Kidney tubule cell (primary cell): ENCODE data around the gene GADL1.

Source experiments
- DNase-seq: peaks from one replicate; pipeline ENCODE4 v3.0.0-alpha.2; 2018; ENCODE audit warnings: low spot score

The GADL1 gene

GRCh38 chr3:30810625-30811024 is 83.8 kb downstream of the GADL1 start:
- no peak for DNase-seq

DNA sequence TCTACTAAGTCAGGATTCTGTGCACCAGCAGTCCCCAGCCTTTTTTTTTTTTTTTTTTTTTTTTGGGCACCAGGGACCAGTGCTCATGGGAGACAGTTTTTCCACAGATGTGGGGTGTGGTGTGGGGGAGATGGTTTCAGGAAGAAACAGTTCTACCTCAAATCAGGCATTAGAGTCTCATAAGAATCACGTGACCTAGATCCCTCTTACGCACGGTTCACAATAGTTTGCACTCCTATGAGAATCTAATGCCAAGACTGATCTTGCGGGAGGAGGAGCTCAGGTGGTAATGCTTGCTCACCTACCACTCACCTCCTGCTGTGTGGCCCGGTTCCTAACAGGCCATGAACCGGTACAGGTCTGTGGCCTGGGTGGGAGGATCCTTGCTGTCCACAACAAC is 88.8 kb downstream of the GADL1 start:
- DNase-seq: no peak

GRCh38 chr3:30804984-30805383 is 89.5 kb downstream of the GADL1 start:
- DNase-seq: no peak

DNA sequence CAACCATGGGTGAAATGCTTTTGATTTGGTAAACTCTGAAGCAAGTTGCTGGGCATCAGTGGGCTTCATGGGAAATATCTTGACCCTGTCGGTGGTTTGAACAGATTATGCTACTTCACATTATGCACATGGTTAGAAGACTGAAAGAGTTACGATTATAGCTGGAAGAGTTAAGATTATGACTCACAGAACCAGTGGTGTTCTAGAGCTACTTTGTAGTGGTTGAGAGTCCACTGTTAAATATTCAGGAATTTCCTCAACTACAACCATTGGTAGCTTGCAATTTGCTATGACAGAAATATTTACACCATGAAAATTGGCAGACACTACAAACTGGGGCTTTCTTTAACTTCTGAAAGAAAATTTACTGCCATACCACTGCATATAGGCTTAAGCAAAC is 99.3 kb downstream of the GADL1 start:
- DNase-seq: no peak

DNA sequence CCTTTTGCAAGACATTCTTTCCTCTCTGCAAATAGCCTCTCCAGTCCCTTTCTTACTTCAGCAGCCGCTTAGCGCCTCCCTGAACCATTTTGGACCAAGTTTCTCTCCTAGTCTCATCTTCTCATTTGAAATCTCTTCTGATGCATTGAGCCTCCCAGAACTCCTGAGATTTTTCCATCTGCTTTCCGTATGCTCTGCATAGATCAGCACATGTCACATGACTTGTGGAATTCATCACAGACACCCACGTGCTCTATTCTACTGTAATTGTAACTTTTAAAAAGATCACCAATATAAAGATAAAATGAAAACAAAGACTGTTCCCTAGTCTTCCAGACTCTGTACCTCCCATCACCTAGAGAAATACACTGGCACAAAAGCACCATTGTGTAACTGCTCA is 100.7 kb downstream of the GADL1 start:
- no peak for DNase-seq

GRCh38 chr3:30790150-30790549 is 104.3 kb downstream of the GADL1 start:
- DNase-seq: no peak

- DNase-seq: no peak
Observed at GRCh38 chr3:30786365-30786764, 108.1 kb downstream of the GADL1 start.

DNA sequence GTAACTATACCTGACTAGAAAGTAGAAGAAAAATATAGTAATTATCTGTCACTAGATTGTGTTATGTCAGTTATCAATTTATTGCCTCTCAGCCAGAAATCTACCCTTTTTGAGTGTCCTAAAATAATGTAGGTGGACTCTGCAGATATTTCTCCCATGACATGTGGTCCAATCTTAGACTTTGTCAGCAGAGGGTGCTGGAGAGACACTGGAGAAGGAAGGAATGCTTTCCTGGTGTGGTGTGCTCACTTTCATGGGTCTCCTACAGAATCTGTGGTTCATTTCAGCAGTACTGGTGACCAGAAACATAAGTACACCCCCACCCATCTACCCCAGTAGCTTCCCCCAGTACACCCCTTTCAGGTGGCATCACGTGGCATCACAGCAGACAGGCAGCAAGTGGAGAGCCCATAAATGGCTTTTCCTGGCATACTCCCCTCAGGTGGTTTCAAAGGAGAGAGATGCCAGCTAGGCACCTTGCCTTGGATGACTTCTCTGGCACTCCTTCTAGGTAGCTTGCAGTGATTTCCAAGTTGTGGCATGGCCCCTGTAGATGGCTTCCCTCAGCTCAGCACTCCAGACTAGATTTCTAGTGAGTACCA is 114.7 kb downstream of the GADL1 start:
- DNase-seq: peak; percentile 54

DNA sequence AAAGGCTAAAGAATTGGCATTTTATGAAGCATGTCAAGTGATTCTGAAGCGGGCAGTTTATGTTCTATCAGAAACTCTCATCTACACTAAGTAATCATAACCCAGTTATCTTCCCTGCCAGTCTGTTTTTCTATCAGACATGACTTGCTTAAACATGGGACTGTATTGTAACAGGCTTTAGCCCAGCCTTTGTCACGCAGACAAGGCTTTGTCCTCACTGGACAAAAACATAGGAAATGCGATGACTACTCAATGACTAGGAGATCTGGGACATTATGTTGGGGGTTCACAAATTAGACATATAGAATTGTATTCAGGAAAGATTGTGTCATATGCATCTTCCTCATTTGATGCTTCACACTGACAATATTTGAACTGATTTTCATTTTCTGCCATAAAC is 115.5 kb downstream of the GADL1 start:
- DNase-seq: no peak

GRCh38 chr3:30777426-30778113 is 116.9 kb downstream of the GADL1 start:
- no peak for DNase-seq

DNA sequence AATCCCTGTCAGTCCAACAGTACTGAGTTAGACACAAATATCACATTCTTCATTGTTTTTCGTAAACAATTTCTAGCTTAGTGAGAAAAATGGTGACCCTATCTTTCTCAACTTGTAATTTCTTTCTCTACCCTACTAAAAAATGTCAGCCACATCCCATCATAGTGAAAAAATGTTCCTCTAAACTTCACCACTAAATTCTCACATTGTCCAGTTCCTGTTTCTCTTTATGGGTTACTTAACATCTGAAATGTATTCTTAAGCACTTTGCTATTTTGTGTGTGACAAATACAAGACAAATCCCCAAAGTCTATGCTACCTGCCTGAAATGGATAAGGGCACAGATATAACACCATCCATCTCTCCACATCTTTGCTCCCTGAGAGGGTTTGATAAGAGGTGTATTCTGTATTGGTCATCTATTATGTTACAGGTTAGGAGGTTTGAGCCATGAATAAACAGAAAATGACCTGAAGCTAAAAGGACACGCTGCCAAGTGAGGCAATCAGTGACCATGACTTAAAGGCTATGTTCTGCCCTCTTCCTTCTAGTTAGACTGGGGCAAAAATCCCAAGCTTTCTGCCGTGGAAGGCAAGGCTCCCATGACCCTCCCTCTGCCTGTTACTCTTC is 118.2 kb downstream of the GADL1 start:
- DNase-seq: peak; percentile 57

DNA sequence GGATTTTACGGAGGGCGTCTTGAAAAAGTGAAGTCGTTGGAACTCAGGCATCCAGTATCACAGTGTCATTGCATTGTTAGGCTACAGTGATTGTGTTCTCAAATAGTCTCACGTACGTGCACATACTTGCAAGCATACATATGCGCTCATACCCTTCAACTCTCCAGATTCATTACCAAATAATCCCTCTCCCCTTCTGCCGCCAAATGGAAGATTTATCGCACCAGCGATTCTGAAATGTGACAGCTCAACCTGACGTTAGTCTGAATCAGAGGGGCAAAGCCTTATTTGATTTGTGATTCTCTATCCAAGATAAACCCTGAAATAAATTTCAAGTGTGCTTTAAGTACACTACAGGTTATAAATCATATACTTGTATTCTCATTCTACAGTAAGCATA is 119.4 kb downstream of the GADL1 start:
- DNase-seq: peak; percentile 88

GRCh38 chr3:30774062-30774461 is 120.4 kb downstream of the GADL1 start:
- no peak for DNase-seq

DNA sequence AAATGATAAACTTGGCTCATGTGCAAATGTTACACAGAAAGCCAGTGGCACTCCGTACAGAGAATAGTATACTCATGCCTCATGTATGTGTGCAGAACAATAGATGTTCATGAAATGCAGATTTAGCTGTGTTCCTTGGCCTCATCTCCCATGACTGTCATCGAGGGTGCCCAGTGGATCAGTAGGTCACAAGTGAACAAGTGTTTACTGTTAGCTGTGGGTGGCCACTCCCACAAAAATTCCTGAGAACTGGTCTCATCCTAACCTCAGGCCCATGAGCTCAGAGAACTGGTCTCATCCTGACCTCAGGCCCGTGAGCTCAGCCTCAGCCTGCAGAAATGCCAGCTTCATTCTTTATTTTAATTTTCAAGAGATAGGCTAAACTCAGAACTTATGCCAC is 124.1 kb downstream of the GADL1 start:
- DNase-seq: peak; percentile 94

- DNase-seq: peak; percentile 69
Observed at GRCh38 chr3:30768703-30769550, 125.5 kb downstream of the GADL1 start.

- DNase-seq: no peak
Observed at GRCh38 chr3:30768046-30768445, 126.4 kb downstream of the GADL1 start.

DNA sequence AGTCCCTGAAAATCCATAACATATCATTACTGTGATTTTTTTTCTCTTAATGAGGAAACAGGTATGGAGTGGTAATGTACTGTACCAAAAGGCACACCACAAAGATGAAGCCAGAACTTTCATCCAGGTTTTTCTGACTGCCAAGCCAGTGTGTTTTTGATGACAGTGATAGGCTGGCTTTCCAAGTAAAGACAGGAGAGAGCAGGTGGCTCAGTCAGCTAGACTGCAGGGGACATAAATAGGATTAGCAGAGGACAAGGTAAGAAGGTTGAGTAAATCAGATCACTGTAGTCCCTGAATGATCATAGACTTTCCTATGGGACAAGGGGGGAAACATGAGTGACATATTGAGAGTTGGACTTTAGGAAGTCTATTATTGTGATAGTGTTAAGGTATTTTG is 127.9 kb downstream of the GADL1 start:
- no peak for DNase-seq

DNA sequence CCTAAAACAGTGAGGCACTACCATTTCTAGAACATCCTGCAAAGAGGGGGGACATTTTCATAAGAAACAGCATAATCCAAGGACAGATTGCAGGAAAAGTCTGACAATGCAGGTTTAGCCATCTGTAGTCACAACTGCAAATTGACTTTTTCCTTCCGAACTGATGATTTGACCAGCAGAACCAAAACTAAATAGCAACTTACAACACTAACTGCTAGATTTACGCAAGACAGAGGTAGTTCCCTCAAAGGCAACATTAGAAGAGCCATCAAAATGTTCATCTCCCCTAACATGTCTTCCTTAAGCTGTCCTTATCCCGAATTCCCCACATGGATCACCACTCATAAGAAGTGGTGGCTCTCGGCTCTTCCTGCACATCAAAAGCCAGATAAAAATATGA is 129.6 kb downstream of the GADL1 start:
- DNase-seq: no peak

- no peak for DNase-seq
Observed at GRCh38 chr3:30764281-30764680, 130.2 kb downstream of the GADL1 start.

DNA sequence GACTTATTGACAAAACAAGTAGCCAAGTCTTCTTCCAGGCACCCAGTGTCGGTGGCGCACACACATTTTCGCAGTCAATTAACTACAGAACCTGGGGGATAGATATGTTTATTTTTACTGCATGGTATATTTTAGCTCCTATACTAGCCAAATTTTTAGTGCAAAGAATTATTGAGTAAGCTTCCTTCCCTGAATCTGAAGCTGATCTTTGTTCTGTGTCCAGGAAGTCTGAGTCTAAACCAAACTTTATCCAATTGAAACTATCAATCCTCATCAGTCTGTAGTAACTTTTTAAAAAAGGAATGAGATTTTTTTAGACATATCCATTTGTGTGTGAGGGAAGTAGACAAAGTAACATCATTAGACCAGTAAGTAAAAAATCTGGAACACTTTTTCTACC is 133.1 kb downstream of the GADL1 start:
- DNase-seq: no peak

DNA sequence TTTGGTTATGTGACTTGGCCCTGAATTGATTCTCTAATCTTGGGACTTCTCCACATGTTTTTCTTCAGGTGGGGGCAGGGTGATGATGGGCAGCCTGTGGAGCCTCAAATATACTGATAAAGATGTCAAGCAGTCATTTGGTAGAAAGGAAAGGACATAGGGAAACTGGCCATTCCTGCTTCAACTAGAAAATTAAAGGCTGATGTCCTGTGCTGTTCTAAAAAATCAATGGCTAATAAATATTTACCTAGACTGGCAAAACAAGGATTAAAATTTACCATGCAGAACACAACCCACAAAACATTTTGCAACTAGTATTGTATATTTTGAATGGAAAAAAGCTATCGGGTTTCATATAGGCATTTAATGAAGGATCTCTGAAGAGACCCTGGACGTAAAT is 133.7 kb downstream of the GADL1 start:
- DNase-seq: no peak

DNA sequence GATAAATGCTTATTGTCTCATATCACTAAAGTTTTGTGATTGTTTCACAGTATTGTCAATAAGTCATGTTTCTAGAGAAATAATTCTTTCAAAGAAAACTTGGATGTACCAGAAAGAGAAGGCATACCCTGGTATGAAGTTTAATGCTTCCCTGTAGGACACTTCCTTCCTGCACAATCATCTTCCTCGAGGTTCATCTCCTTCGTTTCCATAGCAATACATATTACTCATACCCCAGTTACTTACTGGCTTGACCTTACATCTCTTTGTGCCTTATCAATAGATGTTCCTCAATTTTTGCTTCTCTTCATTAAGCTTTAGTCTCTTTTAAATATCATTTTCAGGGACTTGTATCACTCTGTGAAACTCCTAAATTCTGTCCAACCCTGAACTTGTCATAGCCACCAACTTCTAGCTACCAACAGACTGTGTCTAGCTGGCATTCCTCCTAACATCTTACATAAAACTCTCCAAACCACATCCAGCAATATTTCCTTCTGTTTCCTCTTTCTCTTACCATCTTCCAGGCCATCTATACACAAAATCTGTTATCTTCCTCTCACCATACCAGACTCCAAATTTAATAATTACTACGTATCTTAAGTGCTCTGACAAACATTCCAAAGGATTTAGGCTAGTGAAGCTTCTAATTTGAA is 134.3 kb downstream of the GADL1 start:
- DNase-seq: peak; percentile 32
